ENCODE measurements around the gene NKX1-1. TPM values are rescaled to one million over a fixed set of nuclear protein-coding genes. Genes with fewer than 3 reads are reported as not detected.

NKX1-1 gene
- polyA plus RNA-seq, 1 donor (not counting 4 experiments of a cell fraction or from before 2014, with no cell fraction given) = not detected

DNA sequence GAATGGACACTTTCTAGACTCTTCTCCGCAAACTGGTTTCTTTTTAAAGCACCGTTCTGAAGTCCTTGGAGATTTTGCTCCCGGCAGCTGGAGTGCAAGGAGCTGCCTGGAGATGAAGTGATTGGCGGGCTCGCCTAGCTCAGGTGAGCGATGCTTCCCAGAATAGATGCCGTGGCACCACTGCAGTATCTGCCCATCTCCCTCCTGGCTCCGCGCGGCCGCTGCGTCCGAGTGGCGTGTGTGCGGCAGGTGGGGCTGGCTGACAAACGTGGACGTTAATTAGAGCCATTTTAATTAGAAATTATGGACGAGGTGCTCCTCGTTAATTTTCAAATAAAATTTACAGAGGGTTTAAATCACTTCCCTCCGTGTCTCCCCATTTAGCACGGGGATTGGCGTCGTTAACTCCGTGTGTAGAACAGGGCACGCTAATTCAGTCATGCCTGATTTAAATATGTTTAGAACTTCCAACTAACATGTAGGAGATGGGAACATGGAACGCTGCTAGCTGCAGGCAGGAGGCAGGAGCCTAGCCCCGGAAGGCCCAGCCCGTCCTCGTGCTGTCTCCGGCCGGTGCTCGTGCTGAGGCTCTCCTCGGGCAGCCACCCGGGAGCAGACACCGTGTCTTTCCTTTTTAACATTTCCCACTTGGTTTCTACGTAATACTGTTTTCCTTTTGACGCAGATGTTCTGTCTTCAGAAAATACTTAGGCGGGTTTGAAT lies 47.7 kb downstream of the NKX1-1 start:
- DNase-seq (ENCODE audit: low read depth, low spot score) (no peak), FAIRE-seq (no peak)
- dilution Hi-C loops (cut with MboI; ENCODE audit: extremely low pct_ligation_motif_present, low sequenced_read_pairs) = no loop called here
- H3K27me3 ChIP-seq (ENCODE audit: control insufficient read depth, extremely low read depth, insufficient read depth, low read length) = no peaks in the 10 kb centered on the region
- no peaks in the 10 kb centered on the region for H3K4me1 ChIP-seq (ENCODE audit: control insufficient read depth, extremely low read depth, insufficient read depth, low read length)
- H3K36me3 ChIP-seq (ENCODE audit: control insufficient read depth in 2 of 2, extremely low read depth in 1 of 2, insufficient read depth in 2 of 2, low read length in 2 of 2) = peaks cover 11 to 18% of the 10 kb centered on the region in 2 experiments
- H4K20me1 ChIP-seq (ENCODE audit: control insufficient read depth, extremely low read depth, insufficient read depth, low read length) = no peaks in the 10 kb centered on the region
- H3K4me2 ChIP-seq (ENCODE audit: control insufficient read depth, extremely low read depth, insufficient read depth, low read depth, low read length) = no peak overlapping the region
- no peak overlapping the region for H3K27ac ChIP-seq (ENCODE audit: control insufficient read depth, insufficient read depth, low read length)
- no peak overlapping the region for H3K9ac ChIP-seq (ENCODE audit: control insufficient read depth, extremely low read depth, insufficient read depth, low read length)
- H3K9me1 ChIP-seq (ENCODE audit: control insufficient read depth, extremely low read depth, insufficient read depth, low read length) = no peaks in the 10 kb centered on the region
- H2AFZ ChIP-seq (ENCODE audit: control insufficient read depth, low read length) = no peak overlapping the region
- H3K4me3 ChIP-seq (ENCODE audit: control insufficient read depth in 2 of 3, extremely low read depth in 1 of 3, insufficient read depth in 2 of 3, low read depth in 1 of 3, low read length in 3 of 3) = no peak overlapping the region
- H3K79me2 ChIP-seq (ENCODE audit: control insufficient read depth, insufficient read depth, low read length) = no peaks in the 10 kb centered on the region
- TF ChIP-seq EZH2 (IDR thresholded peaks at IDR 0.05; ENCODE audit: low read length) = no peak
- TF ChIP-seq, protein P1, sequence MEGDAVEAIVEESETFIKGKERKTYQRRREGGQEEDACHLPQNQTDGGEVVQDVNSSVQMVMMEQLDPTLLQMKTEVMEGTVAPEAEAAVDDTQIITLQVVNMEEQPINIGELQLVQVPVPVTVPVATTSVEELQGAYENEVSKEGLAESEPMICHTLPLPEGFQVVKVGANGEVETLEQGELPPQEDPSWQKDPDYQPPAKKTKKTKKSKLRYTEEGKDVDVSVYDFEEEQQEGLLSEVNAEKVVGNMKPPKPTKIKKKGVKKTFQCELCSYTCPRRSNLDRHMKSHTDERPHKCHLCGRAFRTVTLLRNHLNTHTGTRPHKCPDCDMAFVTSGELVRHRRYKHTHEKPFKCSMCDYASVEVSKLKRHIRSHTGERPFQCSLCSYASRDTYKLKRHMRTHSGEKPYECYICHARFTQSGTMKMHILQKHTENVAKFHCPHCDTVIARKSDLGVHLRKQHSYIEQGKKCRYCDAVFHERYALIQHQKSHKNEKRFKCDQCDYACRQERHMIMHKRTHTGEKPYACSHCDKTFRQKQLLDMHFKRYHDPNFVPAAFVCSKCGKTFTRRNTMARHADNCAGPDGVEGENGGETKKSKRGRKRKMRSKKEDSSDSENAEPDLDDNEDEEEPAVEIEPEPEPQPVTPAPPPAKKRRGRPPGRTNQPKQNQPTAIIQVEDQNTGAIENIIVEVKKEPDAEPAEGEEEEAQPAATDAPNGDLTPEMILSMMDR (optimal IDR thresholded peaks at IDR 0.05 in 1 of 3, IDR thresholded peaks at IDR 0.05 in 1 of 3, conservative IDR thresholded peaks at IDR 0.05 in 1 of 3; ENCODE audit: extremely low read depth in 1 of 3, insufficient read depth in 2 of 3, low read length in 3 of 3) = no peak
- H3K9me3 ChIP-seq (ENCODE audit: control insufficient read depth, low read depth, low read length) = no peaks in the 10 kb centered on the region

DNA sequence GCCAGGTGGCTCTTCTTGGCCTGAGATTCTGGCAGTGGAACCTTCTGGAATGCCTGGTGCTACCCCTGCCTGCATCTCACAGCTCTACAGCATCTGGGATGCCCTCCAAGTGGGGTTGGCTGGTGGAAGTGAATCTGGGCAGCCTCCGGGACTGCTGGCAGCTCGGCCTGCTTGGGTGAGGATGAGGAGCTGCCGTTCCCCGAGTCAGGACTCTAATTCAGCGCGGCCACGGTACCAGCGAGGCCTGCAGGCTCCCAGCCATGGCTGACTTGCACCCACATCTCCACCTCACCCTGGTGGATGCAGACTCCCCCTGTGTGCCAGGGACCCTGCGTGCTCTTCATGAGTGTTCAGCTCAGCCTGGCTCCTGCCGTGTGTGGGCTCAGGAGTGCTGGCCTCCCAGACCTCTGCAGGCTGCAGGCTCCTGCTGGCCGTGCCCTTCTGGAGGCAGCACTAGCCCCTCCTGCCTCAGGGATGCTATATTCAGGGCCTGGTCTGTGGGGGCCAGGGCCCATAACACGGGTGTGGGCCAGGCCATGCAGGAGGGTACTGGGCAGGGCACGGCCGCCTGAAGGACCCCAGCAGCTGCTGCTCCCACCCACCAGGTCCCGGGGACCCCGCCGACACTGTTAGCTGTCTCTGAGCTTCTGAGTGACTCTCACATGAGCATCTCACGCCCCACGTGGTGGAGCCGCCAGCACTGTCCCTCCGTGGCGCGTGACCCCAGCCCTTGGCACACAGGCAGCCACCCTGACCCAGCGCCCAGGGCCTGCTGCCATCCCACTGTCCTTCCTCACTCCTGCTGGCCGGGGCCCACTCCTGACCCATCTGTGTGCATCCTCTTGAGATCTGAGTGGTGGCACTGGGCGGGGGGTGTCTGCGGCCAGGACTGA lies 48.6 kb downstream of the NKX1-1 start:
- H3K36me3 ChIP-seq (ENCODE audit: control insufficient read depth in 2 of 2, extremely low read depth in 1 of 2, insufficient read depth in 2 of 2, low read length in 2 of 2) = peaks cover 13 to 24% of the 10 kb centered on the region in 2 experiments

More for the DNA sequence above, 48.6 kb downstream of the NKX1-1 start:
- Histone ChIP-seq H3K79me2 (ENCODE audit: control insufficient read depth, insufficient read depth, low read length) (no peaks in the 10 kb centered on the region), H4K20me1 (ENCODE audit: control insufficient read depth, extremely low read depth, insufficient read depth, low read length) (no peaks in the 10 kb centered on the region), H3K27me3 (ENCODE audit: control insufficient read depth, extremely low read depth, insufficient read depth, low read length) (no peaks in the 10 kb centered on the region), H3K9me3 (ENCODE audit: control insufficient read depth, low read depth, low read length) (no peaks in the 10 kb centered on the region), H3K4me2 (ENCODE audit: control insufficient read depth, extremely low read depth, insufficient read depth, low read depth, low read length) (no peak overlapping the region), H2AFZ (ENCODE audit: control insufficient read depth, low read length) (no peak overlapping the region), H3K9me1 (ENCODE audit: control insufficient read depth, extremely low read depth, insufficient read depth, low read length) (no peaks in the 10 kb centered on the region), H3K4me3 (ENCODE audit: control insufficient read depth in 2 of 3, extremely low read depth in 1 of 3, insufficient read depth in 2 of 3, low read depth in 1 of 3, low read length in 3 of 3) (no peak overlapping the region), H3K27ac (ENCODE audit: control insufficient read depth, insufficient read depth, low read length) (no peak overlapping the region), H3K4me1 (ENCODE audit: control insufficient read depth, extremely low read depth, insufficient read depth, low read length) (no peaks in the 10 kb centered on the region), H3K9ac (ENCODE audit: control insufficient read depth, extremely low read depth, insufficient read depth, low read length) (no peak overlapping the region)
- no peak for DNase-seq (ENCODE audit: low read depth, low spot score)
- dilution Hi-C loops (cut with MboI; ENCODE audit: extremely low pct_ligation_motif_present, low sequenced_read_pairs) = no loop called here
- TF ChIP-seq, protein P1 (optimal IDR thresholded peaks at IDR 0.05 in 1 of 3, IDR thresholded peaks at IDR 0.05 in 1 of 3, conservative IDR thresholded peaks at IDR 0.05 in 1 of 3; ENCODE audit: extremely low read depth in 1 of 3, insufficient read depth in 2 of 3, low read length in 3 of 3) = no peak
- no peak for TF ChIP-seq EZH2 (IDR thresholded peaks at IDR 0.05; ENCODE audit: low read length)
- FAIRE-seq = no peak
